Stimulated activated CD8-positive, alpha-beta memory T cell treated with anti-CD3 and anti-CD28 coated beads, Interleukin-4, amount 100 ng/mL, for 48 hours (primary cell): ENCODE data around the gene TBC1D9.

ENCODE experiments used
- DNase-seq: peaks from one replicate; pipeline ENCODE4 v3.0.0-alpha.2; 2020

The TBC1D9 gene

DNA sequence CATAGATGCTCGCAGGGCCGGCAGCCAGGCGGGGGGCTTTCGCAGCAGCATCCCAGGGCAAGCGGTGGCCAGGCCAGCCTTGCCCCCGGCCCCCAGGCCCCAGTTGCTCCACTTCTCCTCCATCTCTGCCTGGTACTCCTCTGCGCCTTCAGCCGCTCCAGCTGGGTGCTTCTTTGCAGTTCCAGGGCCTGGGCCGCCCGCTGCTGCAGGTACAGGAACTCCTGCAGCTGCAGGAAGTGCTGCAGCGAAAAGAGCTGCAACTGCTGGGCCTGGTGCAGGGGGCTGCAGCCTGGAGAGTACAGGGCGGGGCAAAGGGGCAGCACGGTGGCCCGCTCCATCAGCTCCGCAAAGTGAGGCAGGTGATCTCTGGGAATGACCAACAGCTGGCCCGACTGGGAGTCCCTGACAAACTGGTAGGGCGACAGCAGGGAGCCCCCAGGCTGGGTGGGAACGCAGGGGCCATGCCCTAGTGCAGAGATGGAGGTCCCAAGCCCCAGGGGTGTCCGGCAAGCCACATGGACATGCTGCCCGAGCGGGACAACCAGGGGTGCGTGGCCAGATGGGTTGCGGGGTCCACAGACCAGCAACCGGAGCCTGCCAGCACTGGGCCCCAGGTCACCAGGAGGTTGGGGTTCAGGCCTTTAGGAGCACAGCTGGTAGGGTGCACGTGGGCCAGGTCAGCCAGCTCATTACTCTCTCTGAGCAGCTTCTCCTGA lies 111.6 kb downstream of the TBC1D9 start:
- DNase-seq: no peak

DNA sequence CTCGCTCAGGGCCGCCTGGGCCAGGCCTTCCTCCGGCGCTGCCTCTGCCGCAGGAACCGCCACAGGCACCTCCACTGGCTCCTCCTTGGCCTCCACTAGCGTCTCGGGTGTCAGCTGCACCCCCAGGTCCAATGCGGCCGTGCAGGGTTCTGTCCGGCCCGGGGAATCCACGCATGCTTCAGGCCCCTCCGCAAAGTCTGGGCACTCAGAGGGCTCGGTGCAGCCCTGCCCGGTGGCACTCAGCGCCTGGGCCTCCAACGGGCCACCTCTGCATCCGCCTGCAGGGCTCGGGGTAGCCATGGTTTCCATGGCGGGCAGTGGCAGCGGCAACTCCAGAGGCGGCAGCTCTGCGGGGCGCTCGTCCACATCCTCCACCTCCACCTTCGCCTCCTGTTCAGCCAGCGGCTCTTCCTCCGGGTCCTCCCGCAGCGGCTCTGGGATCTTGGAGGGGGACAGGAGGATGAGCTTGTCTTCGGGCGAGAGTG lies 112.6 kb downstream of the TBC1D9 start:
- no peak for DNase-seq

DNA sequence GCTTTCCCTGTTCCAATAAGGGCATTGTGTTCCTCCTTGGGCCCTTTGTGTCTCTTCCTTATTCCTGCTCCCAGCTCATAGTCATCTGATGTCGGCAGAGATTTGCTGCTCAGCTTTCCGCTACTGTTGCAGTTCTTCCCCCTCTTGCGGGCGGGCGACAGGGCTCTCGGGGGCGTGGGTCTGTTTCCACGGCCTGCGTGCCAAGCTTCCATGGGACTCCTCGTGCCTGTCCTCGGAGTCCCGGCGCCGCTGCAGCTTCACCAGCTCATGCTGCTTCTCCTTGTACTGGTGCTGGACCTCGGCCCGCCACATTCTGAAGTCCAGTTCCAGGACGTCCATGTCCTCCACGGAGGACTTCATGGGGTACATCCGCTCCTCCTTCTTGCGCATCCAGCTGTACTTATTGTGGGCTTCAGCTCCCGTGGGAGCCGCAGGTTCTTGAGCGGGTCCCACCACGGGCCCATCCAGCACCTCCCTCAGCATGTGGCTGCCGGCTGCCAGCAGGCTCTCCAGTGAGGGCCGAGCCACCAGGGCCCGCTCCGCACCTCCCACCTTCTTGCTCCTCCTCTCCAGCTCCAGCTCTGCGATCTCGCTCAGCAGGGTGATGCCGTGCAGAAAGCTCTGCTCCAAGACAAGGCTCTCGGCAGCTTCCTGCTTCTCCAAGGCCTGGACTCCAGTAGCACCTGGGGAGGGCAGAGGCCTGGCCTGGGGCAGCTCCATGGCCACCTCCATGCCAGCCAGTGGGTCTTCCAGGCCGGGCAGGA lies 113.3 kb downstream of the TBC1D9 start:
- no peak for DNase-seq

DNA sequence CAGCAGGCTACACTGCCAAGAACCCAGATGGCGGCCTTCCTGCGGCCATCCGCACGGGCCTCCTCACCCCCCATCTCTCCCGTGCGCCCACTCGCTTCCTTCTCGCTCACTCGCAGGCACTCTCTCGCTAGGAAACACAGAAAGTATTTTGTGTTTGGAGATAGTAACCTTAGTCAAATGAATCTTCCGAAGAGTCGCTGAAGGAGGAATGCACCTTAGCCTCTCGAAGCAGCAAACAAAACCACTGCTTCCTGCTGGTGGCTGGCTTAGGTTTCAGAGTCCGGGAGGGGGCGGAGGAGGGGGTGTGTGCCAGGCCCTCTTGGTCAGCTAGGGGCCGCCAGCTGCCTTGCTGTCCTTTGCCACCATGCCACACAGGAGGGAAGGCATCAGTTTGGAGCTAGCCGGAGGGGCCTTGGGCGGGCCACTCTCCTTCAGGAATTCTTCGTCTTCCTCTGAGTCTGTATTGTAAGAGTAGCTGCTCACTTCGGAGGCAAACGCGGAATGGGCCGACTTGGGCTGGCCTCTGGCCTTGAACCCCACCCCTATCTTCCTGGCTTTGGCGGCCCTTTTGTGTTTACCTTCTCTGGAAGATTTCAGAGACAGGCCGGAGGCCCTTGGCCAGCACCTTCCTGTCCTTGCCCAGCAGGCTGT lies 114.3 kb downstream of the TBC1D9 start:
- no peak for DNase-seq

DNA sequence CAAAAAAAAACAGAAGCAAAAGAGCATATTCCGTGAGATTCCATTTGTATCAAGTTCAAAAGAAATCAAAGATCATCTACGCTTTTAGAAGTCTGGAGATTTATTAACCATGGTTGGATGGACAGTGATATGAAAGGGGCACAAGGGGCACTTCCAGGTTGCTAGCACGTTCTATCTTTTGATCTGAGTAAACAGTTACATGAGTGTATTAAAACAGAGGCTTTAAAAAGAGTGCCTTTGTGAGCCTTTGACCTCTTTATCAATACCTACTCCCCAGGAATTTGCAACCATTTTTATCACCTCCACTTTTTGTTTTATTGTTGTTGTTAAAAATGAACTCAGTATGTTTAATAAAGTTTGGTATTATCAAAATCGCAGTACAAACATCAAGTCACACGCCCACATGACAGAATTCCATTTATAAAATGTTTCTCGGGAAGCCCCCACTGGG lies 115.1 kb downstream of the TBC1D9 start:
- DNase-seq: no peak

DNA sequence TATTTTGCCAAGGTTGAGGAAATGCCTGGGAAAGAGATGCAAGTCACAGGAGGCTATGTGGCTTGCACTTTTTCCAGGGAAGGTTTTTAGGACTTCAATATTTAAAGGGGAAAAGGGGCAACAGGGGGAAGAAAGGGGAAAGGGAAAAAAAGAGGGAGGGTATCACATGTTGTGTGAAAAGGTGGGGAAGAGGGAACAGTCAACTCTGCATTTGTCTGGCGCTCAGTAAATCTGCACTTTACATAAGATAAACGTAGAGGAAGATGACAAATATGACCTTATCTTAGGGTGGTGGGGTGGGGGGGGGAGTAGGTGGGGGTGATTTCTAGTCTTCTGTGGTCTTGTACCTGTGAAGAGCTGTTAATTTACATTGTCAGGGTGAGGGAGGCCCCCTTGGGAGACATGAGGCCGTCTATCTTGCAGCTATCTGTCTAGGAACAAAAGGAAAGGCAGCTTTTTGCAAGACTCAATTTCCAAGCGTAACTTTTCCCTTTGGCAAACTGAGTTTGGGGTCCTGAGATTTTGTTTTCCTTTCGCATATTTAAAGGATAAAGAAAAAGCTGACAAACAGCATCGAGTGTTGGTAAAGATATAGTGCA lies 115.9 kb downstream of the TBC1D9 start:
- DNase-seq: no peak

DNA sequence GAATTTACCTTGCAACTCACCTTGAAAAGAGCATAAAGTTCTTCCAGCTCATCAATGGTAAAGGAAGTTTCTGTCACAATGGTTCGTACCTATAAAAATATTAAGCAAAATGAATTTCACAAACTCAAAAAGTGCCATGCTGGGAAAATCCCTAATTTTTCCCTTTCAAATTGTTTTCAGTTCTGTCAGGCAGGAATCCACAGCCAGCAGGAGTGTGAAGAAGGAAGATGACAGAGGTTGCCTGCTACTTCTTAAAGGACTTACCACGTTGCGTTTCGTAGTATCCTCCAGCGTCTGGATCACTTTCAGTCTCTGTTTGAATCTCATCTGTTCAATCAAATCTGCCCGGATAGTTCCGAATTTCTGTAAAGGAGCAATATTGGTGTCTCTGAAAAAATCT lies 117.1 kb downstream of the TBC1D9 start:
- DNase-seq: no peak

DNA sequence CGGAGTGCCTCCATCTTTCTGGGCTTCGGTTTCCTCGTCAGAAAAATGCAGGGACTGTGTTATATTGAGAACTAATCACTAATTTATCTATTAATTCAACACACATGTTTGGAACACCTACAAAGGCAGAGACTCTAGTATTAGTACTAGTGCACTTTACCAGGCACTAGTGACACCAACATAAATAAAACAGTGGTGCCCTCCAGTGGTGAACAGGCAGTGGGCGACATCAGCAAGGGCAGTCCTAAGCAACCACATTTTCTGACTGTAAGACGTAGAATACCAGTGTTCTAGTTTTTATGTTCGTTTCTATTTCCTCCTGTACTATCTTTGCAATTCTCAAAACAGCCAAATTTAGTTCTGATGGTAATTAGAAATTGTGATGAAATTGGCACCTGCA lies 118.3 kb downstream of the TBC1D9 start:
- DNase-seq: no peak

DNA sequence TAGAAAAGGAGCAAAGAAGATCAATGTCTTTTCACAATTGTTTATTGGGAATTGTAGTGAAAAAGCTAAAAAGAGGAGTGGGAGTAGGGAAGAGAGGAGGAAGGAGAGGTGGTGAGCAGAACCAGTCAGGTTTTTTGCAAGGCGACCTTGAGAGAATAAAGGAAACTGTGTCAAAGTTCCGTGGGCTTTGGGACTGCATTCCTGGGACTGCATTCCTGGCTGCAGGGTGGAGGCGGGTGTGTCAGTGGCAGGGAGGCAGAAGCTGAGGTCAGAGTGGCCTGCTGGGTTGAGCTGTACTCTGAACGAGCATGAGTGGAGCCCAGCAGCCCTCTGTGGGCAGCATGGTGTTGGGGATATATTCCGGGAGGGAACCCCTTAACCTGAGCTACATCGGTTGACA lies 120.6 kb downstream of the TBC1D9 start:
- no peak for DNase-seq

DNA sequence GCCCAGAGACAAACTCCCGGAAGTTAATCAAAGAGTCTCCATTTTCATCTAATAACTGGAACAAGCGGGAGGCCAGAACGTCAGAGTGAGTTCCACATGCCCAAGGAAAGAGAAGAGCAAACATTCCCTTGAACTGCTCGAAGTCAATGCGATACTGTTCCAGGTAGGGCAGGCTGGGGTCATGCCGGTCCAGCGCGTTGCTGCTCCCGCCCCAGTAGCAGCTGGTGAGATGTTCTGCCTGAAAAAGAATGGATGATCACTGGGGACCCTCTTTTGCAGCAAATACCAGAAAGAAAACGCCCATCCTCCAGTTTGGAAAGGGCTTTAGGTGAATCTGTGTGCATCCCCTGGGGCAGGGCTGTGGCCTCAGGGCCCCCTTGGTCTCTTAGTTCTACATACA lies 122.2 kb downstream of the TBC1D9 start:
- DNase-seq: no peak

DNA sequence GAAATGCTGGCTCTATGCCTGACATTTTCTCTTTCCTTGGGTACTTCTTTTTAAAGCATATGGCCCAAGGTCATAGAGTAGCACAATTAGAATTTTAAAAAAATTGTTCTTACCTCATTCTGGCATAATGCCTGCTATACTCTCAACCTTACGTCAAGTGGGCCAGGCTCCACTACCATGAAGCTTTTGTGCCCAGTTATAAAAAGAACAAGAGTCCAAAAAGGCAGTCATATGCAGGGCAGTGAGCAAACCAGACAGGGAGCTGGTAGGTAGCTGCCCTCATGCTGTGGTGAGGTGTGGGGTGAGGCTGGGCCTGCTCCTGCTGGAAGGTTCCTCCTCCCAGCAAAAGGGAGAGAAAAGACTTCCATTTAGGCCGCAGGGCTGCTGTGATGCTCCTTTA lies 123.1 kb downstream of the TBC1D9 start:
- DNase-seq: no peak

DNA sequence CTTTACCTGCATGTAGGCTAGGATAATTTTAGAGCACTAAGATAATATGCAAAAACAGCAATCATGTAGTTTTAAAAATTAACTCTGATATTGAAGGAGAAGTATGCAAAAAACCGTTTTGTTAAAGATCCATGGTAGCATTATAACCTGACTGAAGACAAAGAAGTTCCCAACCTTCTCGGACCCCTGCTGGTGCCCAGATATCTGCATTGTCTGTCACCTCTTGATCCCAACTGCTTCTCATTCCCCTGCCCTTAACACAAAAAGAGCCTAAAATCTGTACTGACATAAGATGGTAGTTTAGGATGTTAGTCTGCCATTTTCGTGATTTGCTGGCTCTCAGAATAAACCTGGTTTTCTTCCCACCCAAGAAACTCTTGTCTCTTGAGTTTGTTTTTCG lies 125.9 kb downstream of the TBC1D9 start:
- no peak for DNase-seq

DNA sequence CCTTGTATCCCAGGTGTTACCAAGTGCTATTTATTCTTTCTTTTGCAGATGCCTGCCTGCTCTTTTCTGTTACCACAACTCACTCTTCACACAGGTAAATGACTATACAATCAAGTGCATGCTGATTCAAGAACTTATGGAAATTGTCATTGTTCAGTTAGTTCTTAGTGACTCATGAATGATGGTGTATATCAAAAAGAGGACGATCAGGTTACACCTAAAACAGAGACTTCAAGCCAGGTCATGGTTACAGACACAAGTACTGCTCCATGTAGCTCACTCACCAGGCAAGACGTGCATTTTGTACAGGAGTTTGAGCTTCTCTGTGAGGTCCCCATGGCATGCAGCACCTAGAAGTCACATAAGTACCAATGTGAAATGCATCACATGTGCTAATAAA lies 128.2 kb downstream of the TBC1D9 start:
- DNase-seq: no peak

DNA sequence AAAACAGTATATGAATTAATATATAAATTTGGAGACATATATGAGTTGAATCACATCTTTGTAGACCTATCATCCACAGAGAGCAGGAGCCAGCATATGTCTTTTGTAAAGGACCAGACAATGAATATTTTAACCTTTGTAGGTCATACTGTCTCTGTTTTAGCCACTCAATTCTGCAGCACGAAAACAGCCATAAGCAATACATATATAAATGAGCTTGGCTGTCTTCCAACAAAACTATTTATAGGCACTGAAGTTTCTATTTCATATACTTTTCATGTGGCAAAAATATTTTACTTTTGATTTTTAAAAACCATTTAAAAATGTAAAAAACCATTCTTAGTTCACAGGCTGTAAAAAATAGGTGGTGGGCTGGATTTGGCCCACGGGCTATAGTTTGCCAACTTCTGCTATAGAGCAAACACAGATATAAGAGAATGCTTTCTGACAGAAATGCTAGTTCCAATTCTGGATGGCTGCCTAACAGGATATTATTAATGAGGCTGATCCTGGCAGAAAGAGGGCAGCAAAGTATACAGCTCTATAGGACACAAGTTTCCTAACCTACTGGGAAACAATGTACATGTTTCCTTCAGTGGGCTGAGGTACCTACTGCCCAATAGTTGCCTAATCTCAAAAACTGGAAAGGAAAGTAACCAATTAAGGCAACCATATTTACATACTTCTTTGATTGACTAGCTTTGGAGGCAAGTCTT lies 129.4 kb downstream of the TBC1D9 start:
- DNase-seq: no peak

DNA sequence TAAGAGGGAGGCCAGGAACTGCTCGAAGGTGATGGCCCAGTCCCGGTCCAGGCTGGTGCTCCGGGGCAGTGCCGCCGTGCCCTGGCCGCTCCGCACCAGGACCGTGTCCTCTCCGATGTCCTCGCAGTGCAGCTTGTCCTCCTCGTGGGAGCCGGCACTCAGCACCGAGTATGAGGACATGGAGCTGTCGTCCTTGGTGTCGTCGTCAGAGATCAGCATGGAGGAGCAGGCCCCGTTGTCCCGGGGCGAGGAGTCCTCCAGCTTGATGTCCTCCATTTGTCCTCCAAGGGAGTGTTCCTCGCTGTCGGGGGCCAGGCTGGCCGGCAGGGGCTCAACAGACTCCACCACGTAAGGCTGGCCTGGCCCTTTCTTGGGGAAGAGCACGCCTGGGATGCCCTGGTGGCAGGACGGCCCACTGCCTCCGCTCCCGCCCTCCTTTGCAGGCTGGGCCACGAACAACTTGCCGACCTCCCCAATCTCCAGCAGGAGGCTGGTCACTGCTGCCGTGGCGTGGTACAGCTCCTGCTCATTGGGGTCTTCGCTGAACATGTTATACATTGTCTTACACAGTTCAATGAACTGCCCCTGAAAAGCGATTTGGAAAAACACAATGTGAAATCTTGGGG lies 133.7 kb downstream of the TBC1D9 start:
- DNase-seq: no peak

DNA sequence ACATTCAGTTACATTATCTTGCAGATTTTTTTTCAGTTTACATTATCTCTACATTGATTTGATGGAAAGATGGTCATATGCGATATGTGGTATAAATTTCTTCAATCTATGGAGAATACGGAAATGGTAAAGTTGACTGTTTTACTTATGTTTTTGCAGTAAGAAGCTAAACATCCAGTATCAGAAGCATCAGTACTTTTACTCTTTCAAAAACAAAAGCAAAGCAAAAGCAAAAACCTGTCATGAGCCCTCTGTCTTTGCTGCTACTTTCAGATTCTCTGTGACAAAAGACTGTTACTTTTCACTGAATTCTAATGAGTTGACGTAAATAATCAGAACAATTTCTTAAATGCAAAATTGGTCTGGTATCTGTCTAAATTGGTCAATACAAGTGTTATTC lies 135.0 kb downstream of the TBC1D9 start:
- DNase-seq: no peak

DNA sequence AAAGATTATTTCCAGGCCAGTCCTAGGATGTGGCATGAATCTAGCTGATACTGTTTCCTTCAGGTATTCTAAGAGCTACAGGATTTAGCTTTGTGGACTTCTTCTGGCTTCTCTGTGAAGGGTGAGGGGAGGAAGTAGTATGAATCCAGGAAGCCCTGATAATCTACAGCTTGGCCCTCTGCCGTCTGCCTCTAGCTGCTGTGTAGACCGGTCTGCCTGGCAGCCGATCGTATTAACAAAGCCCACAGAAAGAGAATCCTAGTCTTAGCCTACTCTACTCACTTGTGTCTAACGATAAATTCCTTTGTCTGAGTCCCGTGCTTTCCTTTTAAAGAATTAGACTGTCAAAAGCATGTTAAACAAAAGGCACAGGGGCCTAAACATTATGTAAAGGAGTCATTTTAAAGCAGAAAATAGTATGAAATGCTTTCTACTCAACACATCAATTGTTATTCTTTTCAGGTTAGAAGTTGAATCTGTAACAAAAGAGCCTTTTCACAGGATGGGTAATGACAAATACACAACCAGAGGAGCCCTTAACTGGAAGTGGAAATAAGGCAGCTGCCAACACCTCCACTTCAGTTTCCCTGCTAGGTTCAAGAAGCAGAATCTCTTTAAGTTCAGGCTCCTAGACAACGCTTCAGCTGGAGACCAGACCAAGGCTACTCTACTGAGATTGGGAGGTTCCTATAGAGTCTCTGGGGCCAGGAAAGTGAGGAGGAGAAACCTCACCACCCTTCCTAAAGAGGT lies 138.5 kb downstream of the TBC1D9 start:
- DNase-seq: no peak

DNA sequence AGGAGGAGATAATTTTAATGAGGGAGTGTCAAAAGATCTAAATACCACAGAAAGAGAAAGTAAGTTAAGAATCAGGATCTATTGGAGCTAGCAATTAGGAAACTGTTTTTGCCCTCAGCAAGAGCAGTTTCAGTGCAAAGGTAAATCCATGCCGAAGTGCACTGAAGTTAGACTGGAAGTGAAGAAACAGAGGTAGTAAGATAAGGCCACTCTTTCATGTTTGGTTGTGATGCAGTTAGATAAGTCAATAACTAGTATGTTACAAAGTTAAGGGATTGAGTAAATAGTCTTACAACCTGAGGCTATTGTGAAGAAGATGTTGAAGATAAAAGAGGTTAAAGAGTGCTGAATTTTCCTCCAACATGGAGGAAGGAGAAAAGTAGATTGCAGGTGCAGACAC lies 140.7 kb downstream of the TBC1D9 start:
- DNase-seq: no peak

DNA sequence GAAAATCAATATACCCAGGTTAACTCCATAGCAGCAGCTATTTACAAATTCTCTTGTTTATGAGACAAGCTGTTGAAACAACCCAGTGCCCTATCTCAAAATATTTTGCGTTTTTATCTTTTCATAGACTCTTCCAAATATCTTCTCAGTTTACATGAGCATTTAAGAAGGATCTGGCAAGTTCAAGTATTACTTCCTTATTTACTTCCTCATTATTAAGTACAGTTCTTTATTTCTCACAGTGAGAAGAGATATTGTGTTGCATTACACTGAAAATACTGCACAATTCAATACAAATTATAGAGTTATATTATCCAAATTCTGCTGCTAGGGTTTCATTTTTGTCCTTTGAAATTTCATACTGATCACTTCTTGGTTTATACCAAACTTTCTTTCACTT lies 143.8 kb downstream of the TBC1D9 start:
- no peak for DNase-seq

DNA sequence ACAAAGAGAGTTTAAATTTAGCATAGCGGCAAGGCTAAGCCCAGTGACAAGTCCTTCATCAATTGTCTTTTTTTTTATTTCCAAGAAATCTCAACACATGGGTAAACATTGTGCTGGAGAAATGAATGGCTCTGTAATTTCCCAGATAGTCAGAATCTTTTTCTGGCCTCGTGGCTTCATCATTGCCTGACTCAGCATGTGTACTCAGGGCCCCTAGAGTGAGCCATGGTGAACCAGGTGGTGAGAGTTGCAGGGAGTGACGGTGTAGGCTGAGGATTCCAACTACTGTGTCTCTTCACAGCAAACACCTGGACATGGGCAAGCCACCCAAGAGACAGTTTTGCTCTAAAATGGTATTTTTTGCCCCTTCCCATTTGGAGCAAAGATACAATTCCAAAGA lies 144.3 kb downstream of the TBC1D9 start:
- no peak for DNase-seq

DNA sequence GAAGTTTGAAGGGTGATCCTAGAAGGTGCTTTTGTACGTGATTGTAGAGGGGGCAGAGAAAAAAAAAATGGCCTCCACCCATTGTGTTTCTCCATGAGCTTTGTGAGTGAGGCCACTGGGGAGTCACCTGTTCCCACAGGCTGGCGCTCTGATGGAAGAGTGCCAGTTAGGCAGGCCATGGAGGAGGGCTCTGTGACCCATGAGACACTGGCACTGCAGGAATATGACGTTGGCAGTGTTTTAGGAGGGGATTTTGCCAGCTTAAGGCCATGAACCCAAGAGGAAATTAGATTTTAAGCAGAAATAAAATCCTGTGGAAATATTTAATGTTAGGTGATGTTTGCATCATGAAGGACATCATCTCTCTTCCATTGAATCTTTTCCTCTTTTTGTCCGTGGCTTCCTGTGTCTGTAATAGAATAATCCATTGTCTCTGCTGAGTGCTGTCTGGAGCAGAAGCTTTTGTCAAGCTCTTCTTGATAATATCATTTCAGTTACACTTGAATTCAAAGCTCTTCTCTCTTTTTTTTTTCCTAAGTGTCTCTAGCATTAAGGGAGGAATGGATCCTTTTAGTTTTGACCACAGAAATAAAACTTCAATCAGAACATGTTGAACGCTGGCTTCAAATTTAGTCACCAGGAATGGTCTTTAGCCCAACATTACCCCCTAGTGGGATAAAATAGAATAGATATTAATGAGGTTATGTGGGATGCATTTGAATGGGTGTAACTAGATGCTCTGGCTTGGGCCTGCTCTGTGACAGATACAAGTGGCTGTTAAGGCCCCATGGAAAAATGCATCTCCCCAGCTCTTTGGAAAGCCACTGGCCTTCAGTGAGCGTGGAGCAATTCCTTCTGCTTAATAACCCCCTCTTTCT lies 146.4 kb downstream of the TBC1D9 start:
- DNase-seq: no peak
